Keratinocyte (primary cell): ENCODE data around the gene NCR2. TPM values are rescaled to one million over a fixed set of nuclear protein-coding genes. Genes with fewer than 3 reads are reported as not detected.

Experiments
- DNase-seq: peaks from one replicate; pipeline ENCODE4 v3.0.0-alpha.2; 2011; ENCODE audit warnings: low read depth, missing footprints, low spot score
- FAIRE-seq: peaks from 2 replicates; lab custom pipeline; 2011; peaks lifted over from hg19 to GRCh38; lab: Jason Lieb, UNC
- H2AFZ ChIP-seq: 2 replicates; pipeline ENCODE4 v1.6.0; 2012; ENCODE audit warnings: low read length, control low read depth, inconsistent platforms; ENCODE audit not compliant: control insufficient read depth
- H3K27ac ChIP-seq: 2 replicates; pipeline ENCODE4 v1.5.1; 2011; ENCODE audit warnings: low read length; ENCODE audit not compliant: control insufficient read depth, insufficient read depth
- H3K27me3 ChIP-seq: 3 replicates; pipeline ENCODE4 v1.6.0; 2011; ENCODE audit warnings: low read length; ENCODE audit not compliant: control insufficient read depth, insufficient read depth; ENCODE audit errors: extremely low read depth
- H3K36me3 ChIP-seq, 2 experiments: 2 replicates in 1 of 2; 3 replicates in 1 of 2; pipeline ENCODE4 v1.5.1; 2011; ENCODE audit warnings: low read length in 2 of 2, mild to moderate bottlenecking in 1 of 2; ENCODE audit not compliant: control insufficient read depth in 2 of 2, insufficient read depth in 2 of 2; ENCODE audit errors: extremely low read depth in 1 of 2
- H3K4me1 ChIP-seq: 3 replicates; pipeline ENCODE4 v1.5.1; 2011; ENCODE audit warnings: low read length; ENCODE audit not compliant: control insufficient read depth, insufficient read depth; ENCODE audit errors: extremely low read depth
- H3K4me2 ChIP-seq: 3 replicates; pipeline ENCODE4 v1.6.0; 2011; ENCODE audit warnings: low read depth, low read length; ENCODE audit not compliant: control insufficient read depth, insufficient read depth; ENCODE audit errors: extremely low read depth
- H3K4me3 ChIP-seq, 3 experiments: fragments of 200-600 bp in 1 of 3; sonication (generic) in 1 of 3; 2 replicates in 2 of 3; 3 replicates in 1 of 3; pipeline ENCODE4 v1.5.1; 2011 to 2016; ENCODE audit warnings: low read length in 3 of 3, mild to moderate bottlenecking in 3 of 3, control low read depth in 2 of 3, inconsistent platforms in 1 of 3, low read depth in 1 of 3, mixed read lengths in 1 of 3, mixed run types in 1 of 3, moderate library complexity in 1 of 3; ENCODE audit not compliant: control insufficient read depth in 2 of 3, insufficient read depth in 2 of 3; ENCODE audit errors: extremely low read depth in 1 of 3
- H3K79me2 ChIP-seq: 2 replicates; pipeline ENCODE4 v1.6.0; 2012; ENCODE audit warnings: low read length; ENCODE audit not compliant: control insufficient read depth, insufficient read depth
- H3K9ac ChIP-seq: 3 replicates; pipeline ENCODE4 v1.6.0; 2011; ENCODE audit warnings: low read length; ENCODE audit not compliant: control insufficient read depth, insufficient read depth; ENCODE audit errors: extremely low read depth
- H3K9me1 ChIP-seq: 3 replicates; pipeline ENCODE4 v1.6.0; 2011; ENCODE audit warnings: low read length; ENCODE audit not compliant: control insufficient read depth, insufficient read depth; ENCODE audit errors: extremely low read depth
- H3K9me3 ChIP-seq: 2 replicates; pipeline ENCODE4 v1.5.1; 2012; ENCODE audit warnings: low read depth, low read length; ENCODE audit not compliant: control insufficient read depth
- H4K20me1 ChIP-seq: 3 replicates; pipeline ENCODE4 v1.6.0; 2011; ENCODE audit warnings: low read length; ENCODE audit not compliant: control insufficient read depth, insufficient read depth; ENCODE audit errors: extremely low read depth
- EZH2 ChIP-seq: IDR thresholded peaks from one replicate; pipeline ENCODE4 v1.6.1; 2012; ENCODE audit warnings: inconsistent platforms, mild to moderate bottlenecking, low read length, moderate library complexity
- dilution Hi-C: fragments of 300-500 bp; cut with MboI; formaldehyde crosslinking; loops from one replicate; pipeline ENCODE4 v1.7.0; 2020; ENCODE audit warnings: low sequenced_read_pairs; ENCODE audit not compliant: extremely low pct_ligation_motif_present
- polyA plus RNA-seq, 5 experiments: library from polyadenylated mRNA; depleted of rRNA in 3 of 5; stranded (reverse) in 3 of 5; stranded (forward) in 1 of 5; unstranded in 1 of 5; fragments of >200 nt; gene quantifications; 1 replicate in 1 of 5; 2 replicates in 3 of 5; 3 replicates in 1 of 5; pipeline versions ENCODE4 v1.2.1 to v1.2.3, GENCODE V29; 2011 to 2012; ENCODE audit warnings: missing spikeins in 2 of 5, low read depth in 1 of 5, low replicate concordance in 1 of 5
- TF ChIP-seq, protein P1 (sequence below), 3 experiments: IDR thresholded peaks in 1 of 3; conservative IDR thresholded peaks in 1 of 3; optimal IDR thresholded peaks in 1 of 3; 2 replicates in 2 of 3; 3 replicates in 1 of 3; pipeline versions ENCODE3 to v1.5.1; 2011; ENCODE audit warnings: low read length in 3 of 3, mild to moderate bottlenecking in 3 of 3, moderate library complexity in 2 of 3, control low read depth in 1 of 3, inconsistent platforms in 1 of 3; ENCODE audit not compliant: insufficient read depth in 2 of 3; ENCODE audit errors: extremely low read depth in 1 of 3

Gene NCR2
- polyA plus RNA-seq, 1 donor (not counting 4 experiments of a cell fraction or from before 2014, with no cell fraction given): not detected

DNA sequence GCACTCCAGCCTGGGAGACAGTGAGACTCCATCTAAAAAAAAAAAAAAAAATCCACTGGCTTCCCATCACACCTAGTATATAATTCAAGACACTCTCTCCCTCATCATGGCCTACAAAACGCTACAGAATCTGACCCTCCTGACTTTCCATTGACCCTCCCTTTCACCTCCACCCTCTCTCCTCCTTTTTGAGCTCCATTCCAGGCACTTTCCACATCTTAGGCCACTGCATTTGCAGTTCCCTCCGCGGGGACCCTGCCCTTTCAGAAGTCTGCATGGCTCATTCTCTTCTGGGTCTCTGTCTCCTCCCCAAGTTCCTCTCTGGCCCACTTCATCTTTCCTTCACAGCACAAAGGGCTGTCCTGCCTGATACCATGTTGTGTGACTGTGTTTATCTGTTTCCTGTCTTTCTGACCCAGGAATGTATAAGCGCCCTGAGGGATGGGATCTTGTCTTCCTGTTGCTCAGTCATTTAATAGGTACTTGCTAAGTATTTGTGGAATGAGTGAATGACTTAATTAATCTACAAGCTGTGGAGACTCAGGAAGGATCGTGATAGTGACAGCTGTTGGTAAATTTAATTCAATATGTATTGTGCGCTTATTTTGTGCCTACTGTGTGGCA, 35.2 kb downstream of the NCR2 start:
- H3K36me3 ChIP-seq: no peaks in the 10 kb centered on the region
- no peaks in the 10 kb centered on the region for H4K20me1 ChIP-seq
- H3K9me3 ChIP-seq: no peaks in the 10 kb centered on the region
- H3K27me3 ChIP-seq: peaks cover 44% of the 10 kb centered on the region
- H3K27ac ChIP-seq: no peak overlapping the region
- peak overlapping the region; percentile 59 for H2AFZ ChIP-seq
- no peak overlapping the region for H3K9ac ChIP-seq
- H3K9me1 ChIP-seq: no peaks in the 10 kb centered on the region
- DNase-seq (peak; percentile 44), FAIRE-seq (peak; percentile 29)
- dilution Hi-C loops: no loop called here
- H3K4me3 ChIP-seq: no peak overlapping the region
- TF ChIP-seq EZH2: no peak
- TF ChIP-seq, protein P1, sequence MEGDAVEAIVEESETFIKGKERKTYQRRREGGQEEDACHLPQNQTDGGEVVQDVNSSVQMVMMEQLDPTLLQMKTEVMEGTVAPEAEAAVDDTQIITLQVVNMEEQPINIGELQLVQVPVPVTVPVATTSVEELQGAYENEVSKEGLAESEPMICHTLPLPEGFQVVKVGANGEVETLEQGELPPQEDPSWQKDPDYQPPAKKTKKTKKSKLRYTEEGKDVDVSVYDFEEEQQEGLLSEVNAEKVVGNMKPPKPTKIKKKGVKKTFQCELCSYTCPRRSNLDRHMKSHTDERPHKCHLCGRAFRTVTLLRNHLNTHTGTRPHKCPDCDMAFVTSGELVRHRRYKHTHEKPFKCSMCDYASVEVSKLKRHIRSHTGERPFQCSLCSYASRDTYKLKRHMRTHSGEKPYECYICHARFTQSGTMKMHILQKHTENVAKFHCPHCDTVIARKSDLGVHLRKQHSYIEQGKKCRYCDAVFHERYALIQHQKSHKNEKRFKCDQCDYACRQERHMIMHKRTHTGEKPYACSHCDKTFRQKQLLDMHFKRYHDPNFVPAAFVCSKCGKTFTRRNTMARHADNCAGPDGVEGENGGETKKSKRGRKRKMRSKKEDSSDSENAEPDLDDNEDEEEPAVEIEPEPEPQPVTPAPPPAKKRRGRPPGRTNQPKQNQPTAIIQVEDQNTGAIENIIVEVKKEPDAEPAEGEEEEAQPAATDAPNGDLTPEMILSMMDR (optimal IDR thresholded peaks at IDR 0.05 in 1 of 3, IDR thresholded peaks at IDR 0.05 in 1 of 3, conservative IDR thresholded peaks at IDR 0.05 in 1 of 3; ENCODE audit: extremely low read depth in 1 of 3, insufficient read depth in 2 of 3, low read length in 3 of 3): no peak
- no peaks in the 10 kb centered on the region for H3K79me2 ChIP-seq
- peaks cover 20% of the 10 kb centered on the region for H3K4me1 ChIP-seq
- peak overlapping the region; percentile 16 for H3K4me2 ChIP-seq

DNA sequence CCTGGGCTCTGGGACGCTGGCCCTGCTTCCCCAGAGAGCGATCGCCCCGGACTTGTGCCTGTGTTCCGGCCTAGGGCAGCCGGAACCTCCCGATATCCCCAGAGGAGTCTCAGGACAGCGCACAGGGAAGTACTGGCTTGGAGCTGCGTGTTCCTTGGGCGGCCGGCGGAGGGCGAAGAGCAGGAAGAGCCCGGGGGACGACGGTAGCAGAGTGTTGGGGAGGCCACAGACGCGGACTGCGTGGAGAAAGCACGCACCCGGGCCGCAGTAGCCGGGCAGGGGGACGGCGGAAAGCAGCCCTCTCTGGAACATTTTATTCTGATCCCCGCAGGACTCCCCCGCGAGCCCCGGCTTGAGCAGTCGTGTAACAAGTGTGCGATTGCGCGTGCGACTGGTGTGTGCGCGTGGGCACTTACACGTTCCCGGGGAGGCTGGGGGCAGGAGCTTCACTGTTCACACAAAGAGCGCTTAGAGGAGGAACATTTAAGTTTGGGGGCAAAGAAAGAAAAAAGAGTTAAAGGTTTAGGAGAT, 36.1 kb downstream of the NCR2 start:
- Histone ChIP-seq H3K79me2 (no peaks in the 10 kb centered on the region), H4K20me1 (no peaks in the 10 kb centered on the region), H3K9me3 (no peaks in the 10 kb centered on the region), H3K4me3 (peak overlapping the region in 1 of 3 experiments; percentile 34), H3K9ac (no peak overlapping the region), H3K27me3 (peaks cover 53% of the 10 kb centered on the region), H3K4me1 (peaks cover 20% of the 10 kb centered on the region), H3K4me2 (no peak overlapping the region), H3K9me1 (no peaks in the 10 kb centered on the region), H3K27ac (no peak overlapping the region), H3K36me3 (no peaks in the 10 kb centered on the region), H2AFZ (no peak overlapping the region)
- dilution Hi-C loops: no loop called here
- no peak for DNase-seq
- FAIRE-seq: no peak
- TF ChIP-seq, protein P1 (optimal IDR thresholded peaks at IDR 0.05 in 1 of 3, IDR thresholded peaks at IDR 0.05 in 1 of 3, conservative IDR thresholded peaks at IDR 0.05 in 1 of 3; ENCODE audit: extremely low read depth in 1 of 3, insufficient read depth in 2 of 3, low read length in 3 of 3): no peak
- no peak for TF ChIP-seq EZH2
